NCI-H2196 treated with DMSO at 0.1 percent for 48 hours (cell line): Measurements from ENCODE around the gene CACHD1.
"Not testable (repeated sequence)": the region's sequence is repeated elsewhere in the genome, so short reads cannot be mapped to it uniquely, and the experiment has no call there.

Experiments used
- DNase-seq: peaks from one replicate; lab custom pipeline; 2025; ENCODE audit not compliant: unreplicated experiment; lab: John Stamatoyannopoulos, UW

Gene CACHD1

DNA sequence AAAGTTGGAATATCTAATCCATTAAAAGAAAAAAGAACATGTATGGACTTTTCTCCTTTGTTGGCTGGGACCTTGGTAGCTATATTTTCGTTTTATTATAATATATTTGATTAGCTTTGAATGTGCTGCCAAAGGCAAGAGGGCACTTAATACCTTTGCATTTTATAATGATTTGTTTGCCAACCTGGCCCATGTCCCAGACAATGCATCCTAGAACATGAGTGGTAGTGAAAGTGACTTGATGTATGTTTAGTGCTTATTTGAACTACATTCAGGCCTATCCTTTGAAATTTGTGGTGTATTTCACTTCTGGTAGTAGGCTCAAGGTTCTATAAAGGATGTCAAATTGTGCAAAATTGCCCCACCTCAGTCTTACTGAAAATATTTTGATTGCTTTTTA is 25.9 kb downstream of the CACHD1 start:
- peak; percentile 19 for DNase-seq

DNA sequence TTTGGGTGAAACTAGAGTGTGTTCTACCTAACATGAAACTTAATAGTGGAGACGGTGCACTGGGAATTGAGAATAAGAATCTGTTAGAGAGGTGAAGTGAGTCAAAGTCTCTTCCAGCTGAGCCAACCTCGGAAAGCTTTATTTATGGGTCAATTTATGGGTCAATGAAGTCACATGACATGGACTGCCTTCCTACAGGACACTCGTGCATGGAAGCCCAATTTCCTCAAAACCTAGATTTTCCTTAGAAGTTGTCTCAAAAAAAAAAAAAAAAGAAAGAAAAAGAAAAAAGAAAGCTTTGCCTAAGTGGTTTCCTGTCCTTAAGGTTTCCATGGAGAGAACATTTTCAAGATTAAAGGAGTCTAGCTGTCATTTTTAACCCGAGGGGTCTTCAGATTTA is 26.7 kb downstream of the CACHD1 start:
- DNase-seq, result no peak

DNA sequence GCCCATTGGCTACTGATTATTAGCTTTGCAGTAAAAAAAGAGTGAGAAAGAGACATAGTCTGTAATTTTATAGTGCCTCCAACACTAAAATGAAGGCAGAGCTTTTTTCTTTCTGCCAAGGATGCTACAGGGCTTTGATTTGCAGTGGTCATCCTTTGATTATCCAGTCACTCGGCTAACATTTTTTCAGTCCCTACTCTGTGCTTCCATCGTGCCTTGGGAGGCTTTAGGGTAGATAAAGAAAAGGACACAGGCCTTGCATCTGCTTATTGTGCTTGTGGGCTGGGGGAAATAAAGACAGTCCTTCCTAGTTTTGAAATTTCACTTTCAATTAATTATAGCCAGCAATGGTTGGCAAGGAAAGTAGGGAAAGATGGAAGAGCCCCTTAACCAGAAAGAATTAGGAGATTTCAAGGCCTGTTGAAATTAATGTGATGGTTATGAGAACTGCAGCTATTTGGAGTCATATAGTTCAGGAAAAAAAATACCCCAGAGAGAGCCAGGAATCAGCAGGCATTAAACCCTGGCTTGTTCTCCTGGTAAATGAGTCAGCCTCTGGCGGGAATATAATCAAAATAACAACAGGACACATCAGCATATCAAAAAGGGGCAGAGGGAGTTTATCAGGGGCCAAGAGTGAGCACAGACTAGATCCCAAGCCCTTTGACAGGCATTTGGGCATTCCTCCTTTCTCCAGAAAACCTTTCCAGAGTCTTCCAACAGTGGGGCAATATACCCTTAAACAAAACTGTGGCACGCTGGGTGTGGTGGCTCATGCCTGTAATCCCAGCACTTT is 27.4 kb downstream of the CACHD1 start:
- no peak for DNase-seq

DNA sequence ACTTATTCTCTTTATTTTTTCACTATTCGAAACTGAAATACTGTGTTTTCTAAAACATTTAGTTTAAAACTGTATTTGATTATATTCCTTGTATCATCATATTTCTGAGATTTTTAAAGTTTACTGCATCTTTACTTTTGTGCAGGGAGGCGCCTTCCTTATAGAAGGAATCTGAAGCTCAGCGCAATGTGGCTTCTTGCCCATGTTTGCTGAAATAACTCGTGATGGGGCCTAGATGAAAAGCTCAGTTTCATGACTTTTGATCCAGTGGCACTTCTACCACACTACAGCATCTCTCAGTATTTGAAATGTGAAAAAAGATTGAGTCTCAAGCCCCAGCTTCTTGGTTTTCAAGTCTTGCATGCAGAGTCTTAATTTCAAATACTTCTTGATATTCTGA is 28.4 kb downstream of the CACHD1 start:
- no peak for DNase-seq

DNA sequence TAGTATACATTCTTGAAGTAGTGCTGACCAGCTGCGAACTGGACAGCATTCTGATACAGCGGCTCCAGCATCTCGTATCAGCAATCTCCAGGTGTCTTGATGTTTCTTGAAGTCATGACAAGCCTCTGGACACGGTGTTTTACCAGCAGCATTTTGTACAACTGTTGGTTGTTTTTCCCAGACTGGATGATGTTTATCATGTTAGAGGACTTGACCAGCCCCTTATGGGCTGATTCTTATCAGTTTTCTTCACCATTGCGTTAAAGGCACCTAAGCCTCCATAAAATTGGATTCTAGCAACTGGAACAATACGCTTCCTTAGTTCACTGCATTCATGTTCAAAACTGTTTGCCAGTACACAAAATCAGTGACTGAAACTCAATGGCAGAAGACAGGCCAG is 29.1 kb downstream of the CACHD1 start:
- no peak for DNase-seq

DNA sequence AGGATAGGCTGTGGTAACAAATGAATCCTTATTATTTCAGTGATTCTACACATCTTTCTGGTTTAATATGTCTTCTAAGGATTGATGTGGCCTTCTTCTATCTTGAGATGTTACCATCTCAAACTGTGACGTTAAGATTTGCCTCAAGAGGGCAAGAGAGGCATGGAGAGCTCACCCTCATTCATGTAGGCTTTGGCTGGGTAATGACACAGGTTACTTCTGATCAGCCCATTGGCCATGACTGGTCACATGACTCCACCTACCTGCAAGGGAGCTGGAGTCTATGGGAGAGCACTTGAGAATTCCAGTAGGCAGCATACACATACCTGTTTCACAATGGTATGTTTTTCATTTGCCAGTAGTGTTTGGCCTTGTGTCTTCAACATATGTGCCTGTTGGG is 30.0 kb downstream of the CACHD1 start:
- no peak for DNase-seq

DNA sequence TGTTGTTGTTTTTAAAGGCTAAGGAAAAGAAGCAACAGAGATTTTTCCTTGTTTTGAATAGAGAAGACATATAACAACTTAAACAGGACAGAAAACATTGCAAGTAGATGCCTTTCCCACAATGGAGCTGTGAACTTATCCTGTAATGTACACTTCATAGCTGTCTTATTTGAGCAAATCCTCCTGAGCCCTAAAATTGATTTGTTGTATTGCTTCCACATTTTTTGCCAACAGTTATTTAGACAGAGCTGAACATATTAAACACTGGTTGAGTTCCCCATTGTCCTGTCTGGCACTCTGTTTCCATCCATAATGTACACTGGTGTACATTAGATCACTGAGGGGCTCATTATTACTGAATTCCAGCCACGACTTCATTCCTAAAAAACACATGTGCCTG is 32.2 kb downstream of the CACHD1 start:
- DNase-seq, result no peak

DNA sequence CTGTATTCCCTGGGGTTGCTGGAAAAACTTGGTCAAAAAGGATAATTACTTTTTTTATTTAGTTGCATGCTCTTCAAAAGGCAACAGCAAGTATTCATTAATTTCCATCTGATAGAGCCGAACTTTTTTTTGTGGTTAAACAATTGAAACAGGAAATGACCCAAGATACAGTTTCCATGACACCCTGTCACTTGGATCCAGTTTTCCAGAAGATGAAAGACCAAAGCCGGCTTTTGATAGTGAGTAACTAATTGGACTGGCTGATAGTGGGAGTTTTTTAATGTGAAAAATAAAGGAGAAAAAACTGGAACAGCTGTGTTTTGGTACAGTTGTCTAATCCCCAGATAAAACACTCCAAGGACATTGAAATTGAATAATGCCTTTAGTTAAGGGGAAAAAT is 33.0 kb downstream of the CACHD1 start:
- DNase-seq, result no peak

DNA sequence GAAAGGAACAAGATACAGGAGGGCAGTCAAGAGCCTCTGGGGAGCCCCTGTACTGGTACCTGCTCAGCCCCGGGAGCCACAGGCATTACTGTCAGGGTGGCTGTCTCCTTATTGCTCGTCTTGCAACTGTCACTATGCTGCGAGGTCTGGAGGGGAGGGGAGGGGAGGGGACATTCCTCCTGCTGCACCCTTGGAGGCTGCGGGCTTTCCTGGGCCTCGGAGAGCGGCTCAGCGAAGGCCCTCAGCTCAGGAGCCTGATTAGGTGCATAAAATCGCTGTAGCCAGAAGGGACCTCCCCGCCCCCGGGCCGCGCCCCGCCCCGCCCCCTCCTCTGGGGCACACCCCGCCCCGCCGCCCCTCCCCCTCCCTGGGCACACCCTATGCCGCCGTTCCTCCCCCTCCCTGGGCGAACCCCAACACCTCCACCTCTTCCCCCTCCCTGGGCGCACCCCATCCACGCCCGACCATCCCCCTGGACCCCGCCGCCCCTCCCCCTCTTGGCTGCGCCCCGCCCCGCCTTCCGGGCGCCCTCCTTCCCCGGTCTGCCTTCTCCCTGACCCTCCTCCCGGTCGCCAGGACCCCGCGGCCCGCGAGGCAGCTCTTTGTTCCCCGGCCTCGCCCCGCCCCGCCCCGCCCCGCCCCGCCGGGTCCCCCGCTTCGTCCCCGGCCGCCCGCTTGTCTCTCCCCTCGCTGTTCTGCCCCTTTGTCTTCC is 35.5 kb downstream of the CACHD1 start:
- no peak for DNase-seq

DNA sequence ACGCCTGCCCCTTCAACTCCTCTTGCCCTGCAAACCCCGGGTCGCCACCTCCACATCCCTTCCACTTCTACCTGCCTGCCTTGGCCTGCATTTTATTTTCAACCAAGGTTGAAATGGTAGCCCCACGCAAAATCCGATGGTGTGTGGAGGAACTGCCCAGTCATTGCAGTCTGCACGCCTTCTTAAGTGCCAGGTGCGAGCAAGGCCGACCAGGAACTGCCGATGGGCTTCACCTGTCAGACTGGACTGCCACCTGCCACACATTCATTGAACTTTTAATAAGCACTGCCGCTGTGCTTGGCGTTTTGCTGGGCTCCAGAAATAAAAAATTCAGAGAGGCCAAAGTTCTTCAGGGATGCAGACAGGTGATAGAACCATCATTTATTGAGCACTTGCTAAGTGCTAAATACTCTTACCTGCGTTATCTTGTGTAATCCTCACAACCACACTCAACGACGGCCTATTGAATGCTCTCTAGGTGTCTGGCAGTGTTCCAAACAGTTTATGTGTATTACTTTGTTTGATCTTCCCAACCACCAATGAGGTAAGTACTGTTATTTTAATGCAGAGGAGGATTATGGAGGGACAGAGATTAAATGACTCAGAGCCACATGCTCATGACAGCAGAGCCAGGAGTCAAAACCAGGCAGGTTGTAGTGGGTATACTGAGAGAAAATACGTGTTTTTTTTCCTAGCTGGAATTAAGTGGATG is 36.2 kb downstream of the CACHD1 start:
- DNase-seq, result peak; percentile 16

DNA sequence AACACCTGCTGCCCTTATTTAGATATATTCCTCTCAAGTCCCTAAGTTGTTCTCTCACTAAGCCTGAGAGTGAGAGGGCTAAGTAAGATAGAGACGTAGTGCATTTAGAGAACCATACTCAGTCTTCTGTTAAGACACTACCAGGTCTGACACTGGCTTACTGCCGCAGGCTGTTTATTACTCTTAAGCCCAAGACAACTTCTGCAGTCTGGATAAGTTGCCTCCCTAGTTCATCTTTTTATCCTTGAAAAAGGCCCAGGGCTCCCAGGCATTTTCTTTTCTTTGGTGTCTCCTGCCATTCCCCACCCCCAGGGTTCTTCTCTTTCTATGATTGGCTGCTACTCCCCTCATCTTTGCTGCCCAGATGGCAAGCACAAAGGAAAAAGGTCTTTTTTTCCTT is 38.7 kb downstream of the CACHD1 start:
- DNase-seq, result no peak

DNA sequence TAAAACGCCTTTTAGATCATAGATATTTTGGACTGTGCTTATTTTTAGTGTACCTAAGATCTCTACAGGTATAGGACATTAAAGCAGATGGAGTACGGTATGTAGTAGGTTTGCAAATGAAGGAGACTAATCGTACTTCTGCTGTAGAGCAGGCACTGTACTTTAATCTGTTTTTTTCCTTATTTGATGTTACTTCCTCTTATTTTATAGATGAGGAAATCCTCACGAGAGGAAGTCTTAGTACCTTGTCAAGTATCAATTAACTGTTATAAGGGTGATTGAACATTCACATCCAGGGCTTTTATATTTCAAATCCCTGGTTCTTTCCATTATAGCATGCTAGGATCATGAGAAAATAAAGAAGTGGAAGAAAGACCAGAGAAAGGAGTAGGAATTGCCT is 41.1 kb downstream of the CACHD1 start:
- DNase-seq, result no peak

DNA sequence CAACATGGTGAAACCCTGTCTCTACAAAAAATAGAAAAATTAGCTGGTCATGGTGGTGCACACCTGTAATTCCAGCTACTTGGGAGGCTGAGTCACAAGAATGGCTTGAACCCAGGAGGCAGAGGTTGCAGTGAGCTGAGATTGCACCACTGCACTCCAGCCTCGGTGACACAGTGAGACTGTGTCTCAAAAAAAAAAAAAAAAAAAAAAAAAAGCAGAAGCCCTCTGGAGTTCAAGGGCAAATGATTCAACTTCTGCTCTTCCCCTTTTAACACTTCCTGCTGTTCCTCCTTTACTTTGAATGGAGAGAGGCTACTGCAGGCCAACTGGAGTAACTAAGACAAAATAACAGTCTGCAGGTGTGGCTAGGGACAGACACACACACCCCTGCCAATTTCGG is 42.3 kb downstream of the CACHD1 start:
- DNase-seq, result not testable (repeated sequence)

DNA sequence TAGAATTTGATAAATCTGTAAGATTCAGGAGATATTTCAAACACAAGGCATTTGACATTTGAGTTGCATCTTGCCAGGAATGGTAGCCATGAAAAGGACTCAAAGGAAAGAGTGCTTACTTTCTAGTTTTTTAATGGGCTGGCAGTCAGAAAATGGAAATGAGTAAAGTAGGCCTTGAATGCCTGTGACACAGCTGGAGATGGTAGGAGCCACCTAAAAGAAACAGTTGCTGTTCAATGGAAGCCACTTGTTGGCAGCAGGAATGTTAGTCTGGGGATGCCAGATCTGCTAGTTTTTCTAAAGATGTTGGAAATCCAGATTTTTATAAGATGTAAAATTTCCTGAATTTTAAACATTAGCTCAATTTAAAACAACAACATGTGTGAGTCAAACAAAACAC is 43.6 kb downstream of the CACHD1 start:
- no peak for DNase-seq

DNA sequence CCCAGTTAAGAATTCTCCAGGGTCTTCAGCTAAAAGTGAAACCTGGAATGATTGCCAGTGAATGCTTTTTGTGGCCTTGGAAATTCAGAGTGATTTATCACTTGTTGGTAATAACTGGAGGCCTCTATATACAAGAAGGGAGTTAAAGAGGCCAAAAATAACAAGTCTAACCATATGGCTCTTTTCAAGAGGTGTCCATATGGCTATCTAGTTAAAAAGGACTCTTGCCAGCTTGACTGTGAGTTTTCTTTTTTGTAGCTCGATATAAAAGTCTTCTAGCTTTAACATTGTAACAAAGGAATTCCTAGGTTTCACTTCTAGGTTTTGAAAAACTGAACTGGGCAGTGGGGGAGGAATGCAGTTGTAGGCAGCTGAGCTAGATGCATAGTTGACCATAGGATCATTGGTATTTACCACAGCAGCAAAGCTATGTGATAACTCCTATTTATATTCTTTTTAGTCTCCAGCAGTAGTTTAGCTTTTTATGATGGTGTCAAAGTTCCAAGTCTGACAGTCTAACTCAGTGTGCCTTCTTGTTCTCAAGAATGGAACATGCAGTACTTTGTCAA is 44.4 kb downstream of the CACHD1 start:
- no peak for DNase-seq

DNA sequence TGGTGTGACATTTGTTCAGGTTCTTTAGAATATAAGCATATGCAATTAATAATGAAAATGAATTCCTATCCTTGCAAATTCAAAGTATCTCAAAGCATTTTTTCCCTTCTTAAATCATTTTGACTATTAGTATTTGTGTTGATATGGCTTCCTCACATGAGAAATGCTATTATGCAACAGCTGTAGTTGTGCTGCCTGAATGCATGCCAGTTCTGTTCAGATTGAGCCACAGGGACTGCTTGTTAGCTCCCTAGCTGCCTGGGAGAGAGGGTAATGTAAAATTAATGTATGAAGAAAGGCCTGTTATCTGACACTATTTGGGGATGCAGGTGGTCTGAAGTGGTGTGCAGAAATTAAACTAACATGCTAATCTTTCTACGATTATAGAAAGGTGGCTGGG is 45.5 kb downstream of the CACHD1 start:
- no peak for DNase-seq

DNA sequence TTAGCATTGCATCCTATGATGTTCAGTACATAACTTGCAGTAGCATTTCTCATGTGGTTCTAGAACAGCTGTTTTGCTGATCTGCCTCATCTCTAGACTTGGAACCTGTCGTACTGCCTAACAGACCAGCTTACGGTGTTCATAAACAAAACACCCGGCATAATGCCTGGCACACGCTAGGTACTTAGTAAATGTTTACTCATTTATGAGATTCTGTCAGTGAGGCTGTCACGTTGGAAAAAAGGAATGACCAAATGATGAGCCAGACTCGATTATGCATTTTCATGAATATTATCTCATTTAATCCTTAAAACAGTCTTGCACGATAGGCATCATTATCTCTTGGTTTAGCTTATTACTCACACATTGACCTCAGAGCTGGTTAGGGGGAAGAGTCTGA is 46.4 kb downstream of the CACHD1 start:
- no peak for DNase-seq

DNA sequence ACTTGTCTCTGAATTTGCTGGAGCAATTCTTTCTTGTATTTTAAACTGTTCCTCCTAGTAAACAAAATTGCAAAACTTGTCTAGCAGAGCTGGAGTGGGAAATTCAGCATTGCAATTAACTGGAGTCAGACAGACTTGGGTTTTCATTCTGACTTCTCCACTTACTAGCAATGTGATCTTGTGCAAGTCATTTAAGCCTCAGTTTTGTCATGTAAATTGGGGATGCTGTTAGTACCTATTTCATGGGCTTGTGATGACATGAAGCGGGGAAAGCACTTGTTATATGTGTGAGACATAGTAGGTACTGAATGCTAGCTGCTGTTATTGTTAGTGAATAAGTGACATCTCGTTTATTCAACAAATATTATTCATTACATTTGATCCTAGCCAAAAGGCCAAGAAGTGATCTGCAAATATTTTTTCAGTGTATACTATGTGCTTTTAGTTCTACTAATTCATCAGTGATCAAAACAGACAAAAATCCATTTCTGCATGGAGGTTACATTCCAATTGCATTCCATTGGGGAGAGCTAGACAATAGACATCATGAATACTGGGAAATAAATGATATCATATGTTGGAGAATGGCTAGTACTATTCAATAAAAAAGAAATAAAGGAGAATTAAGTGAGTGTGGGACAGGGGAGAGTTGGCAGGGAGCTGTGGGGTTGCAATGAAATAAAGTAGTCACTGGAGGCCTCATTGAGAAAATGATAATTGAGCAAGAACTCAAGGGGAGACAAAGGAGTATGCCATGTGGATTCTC is 47.1 kb downstream of the CACHD1 start:
- no peak for DNase-seq

DNA sequence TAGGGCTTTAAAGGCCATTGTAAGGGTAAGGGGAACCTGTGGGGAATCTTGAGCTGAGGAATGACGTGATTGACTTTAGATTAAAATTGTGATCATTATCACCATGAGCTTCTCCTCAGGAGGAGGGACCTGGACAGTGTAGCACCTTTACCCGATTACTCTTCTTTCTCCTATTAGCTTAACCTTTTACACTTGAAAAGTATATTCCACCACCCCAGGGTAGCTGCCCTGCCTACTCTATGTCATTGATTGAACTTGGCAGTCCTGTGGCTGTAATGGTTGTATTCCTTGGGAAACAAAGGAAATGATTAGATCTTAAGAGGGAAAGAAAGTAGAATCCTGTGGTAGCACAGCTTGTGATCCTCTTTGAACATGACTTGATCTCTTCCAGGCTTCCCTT is 47.7 kb downstream of the CACHD1 start:
- DNase-seq, result no peak

DNA sequence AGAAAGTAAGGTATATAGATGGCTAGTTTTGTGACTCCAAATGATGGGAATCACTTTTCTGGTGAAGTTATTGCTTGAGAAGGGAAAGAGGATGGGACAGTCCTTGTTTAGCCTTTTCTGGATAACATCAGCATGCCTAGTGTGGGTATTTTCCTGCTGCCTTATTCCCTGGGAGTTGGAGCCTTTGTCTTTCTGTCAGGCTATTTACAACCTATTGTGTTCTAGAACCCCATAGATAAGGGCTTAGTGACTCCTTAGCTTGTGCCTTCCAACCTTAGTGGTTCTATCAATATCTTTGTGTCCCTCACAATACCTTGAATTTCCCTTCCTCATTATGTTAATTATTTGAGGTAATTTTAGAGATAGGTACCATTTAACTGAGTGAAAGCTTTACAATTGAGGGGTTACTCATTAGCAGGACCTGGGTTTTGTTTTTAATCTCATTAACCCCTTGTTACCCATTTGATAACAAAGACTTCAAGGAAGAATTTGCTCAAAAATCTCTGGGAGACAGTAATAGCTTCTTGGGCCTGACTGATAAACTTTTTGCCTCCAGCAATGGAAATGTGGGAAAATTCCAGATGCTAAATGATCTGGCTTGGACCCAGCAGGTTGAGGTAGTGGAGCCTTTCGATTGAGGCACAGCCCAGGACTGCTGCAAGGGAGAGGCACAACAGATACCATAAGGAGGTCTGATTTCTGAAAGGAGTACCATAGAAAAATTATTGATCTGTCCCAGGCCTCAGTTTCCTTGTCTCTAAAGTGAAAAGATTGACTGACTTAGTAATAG is 49.0 kb downstream of the CACHD1 start:
- DNase-seq, result no peak
